Left ventricle myocardium inferior (tissue), 1 donor: ENCODE data around the gene STARD9. TPM values are rescaled to one million over a fixed set of nuclear protein-coding genes. Genes with fewer than 3 reads are reported as not detected.

Experiments used
- DNase-seq: peaks from one replicate; pipeline ENCODE4 v3.0.0-alpha.2; 2020
- H3K27ac ChIP-seq: fragments of 200-600 bp; replicated peaks from 2 replicates; pipeline ENCODE4 v1.8.0; 2021
- H3K27me3 ChIP-seq: fragments of 200-600 bp; 2 replicates; pipeline ENCODE4 v1.8.0; 2021; ENCODE audit warnings: low read depth
- H3K36me3 ChIP-seq: fragments of 200-600 bp; 2 replicates; pipeline ENCODE4 v1.8.0; 2021
- H3K4me1 ChIP-seq: fragments of 200-600 bp; 2 replicates; pipeline ENCODE4 v1.8.0; 2021
- H3K4me3 ChIP-seq: fragments of 200-600 bp; 2 replicates; pipeline ENCODE4 v1.8.0; 2021; ENCODE audit warnings: mild to moderate bottlenecking, moderate library complexity
- H3K9me3 ChIP-seq: fragments of 200-600 bp; replicated peaks from 2 replicates; pipeline ENCODE4 v1.8.0; 2021
- intact Hi-C: fragments of 100-400 bp; cut with micrococcal nuclease; formaldehyde crosslinking; loops from one replicate; pipeline ENCODE4 v1.11.0; 2022
- total RNA-seq: library from RNA; stranded (reverse); fragmentation: NEBNext Ultra II Directional; extraction: Animal tissue kit (Norgen Biotek cat#: 25700); gene quantifications from one replicate; pipeline ENCODE4 v1.2.1, GENCODE V29; 2021
- TF ChIP-seq, protein P1 (sequence below): fragments of 200-600 bp; IDR thresholded peaks from 2 replicates; pipeline ENCODE4 v1.8.0; 2021; ENCODE audit warnings: antibody characterized with exemption, mild to moderate bottlenecking, borderline replicate concordance
- donor health status: DM: no; HTN: yes; CAD: no; lungs with severe emphysema.

The STARD9 gene
- total RNA-seq, 1 donor from 2014 or later, result 4.9 TPM

DNA sequence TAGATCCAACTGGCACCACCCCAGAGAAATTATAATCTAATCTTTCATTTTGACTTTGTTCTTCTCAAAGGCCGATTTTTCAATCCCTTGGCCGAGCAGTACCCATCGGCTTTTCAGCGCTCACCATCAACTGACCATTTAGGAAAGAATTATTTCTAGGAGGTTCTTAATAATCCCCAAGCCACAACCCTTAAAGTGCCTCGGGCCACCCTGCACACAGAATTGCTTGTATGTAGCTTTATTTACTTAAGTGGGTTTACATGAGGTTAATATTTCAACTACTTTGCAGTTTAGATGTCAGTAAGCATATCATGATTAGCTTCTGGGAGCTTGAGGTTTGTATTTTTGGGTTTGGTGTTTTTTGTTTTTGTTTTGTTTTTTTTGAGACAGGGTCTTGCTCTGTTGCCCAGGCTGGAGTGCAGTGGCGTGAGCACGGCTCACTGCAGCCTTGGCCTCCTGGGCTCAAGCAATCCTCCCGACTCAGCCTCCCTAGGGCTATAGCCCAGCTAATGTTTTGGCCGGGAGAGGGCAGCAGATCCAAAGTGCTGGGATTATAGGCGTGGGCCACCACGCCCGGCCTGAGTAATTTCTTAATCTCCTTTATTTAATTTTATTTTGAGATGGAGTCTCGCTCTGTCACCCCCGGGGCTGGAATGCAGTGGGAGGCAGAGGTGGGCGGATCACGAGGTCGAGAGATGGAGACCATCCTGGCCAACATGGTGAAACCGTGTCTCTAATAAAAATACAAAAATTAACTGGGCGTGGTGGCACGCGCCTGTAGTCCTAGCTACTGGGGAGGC lies 162.3 kb downstream of the STARD9 start:
- no peaks in the 10 kb centered on the region for H3K27me3 ChIP-seq
- no peaks in the 10 kb centered on the region for H3K9me3 ChIP-seq
- peak overlapping the region; percentile 97 for H3K4me3 ChIP-seq
- intact Hi-C loops, result no loop called here
- TF ChIP-seq, protein P1, sequence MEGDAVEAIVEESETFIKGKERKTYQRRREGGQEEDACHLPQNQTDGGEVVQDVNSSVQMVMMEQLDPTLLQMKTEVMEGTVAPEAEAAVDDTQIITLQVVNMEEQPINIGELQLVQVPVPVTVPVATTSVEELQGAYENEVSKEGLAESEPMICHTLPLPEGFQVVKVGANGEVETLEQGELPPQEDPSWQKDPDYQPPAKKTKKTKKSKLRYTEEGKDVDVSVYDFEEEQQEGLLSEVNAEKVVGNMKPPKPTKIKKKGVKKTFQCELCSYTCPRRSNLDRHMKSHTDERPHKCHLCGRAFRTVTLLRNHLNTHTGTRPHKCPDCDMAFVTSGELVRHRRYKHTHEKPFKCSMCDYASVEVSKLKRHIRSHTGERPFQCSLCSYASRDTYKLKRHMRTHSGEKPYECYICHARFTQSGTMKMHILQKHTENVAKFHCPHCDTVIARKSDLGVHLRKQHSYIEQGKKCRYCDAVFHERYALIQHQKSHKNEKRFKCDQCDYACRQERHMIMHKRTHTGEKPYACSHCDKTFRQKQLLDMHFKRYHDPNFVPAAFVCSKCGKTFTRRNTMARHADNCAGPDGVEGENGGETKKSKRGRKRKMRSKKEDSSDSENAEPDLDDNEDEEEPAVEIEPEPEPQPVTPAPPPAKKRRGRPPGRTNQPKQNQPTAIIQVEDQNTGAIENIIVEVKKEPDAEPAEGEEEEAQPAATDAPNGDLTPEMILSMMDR, result no peak
- no peak for DNase-seq
- H3K4me1 ChIP-seq, result peaks cover 39% of the 10 kb centered on the region
- peak overlapping the region; percentile 90 for H3K27ac ChIP-seq
- peaks cover 27% of the 10 kb centered on the region for H3K36me3 ChIP-seq

DNA sequence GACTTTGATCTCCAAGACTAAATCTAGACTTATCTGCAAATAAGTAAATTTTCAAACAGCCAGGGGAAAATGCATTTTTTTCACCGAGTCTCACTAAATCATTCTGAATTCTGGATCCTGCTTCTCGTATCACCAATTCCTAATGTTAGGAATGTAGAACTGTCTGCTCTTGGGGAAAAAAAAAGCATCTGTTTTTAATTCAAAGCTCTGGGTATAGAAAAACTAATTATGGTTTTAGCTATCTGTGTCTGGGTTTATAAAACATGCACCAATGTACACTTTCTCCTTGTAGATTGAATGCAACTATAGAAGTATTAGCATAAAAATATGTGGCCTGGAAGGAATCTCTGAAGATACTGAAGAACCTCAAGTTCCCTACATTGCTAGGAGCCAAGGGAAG lies 166.3 kb downstream of the STARD9 start:
- Histone ChIP-seq H3K4me1 (peaks cover 26% of the 10 kb centered on the region), H3K27ac (no peak overlapping the region), H3K36me3 (peaks cover 15% of the 10 kb centered on the region), H3K27me3 (no peaks in the 10 kb centered on the region), H3K4me3 (no peak overlapping the region), H3K9me3 (no peaks in the 10 kb centered on the region)
- no peak for DNase-seq
- TF ChIP-seq, protein P1, result no peak
- intact Hi-C loops, result no loop called here

DNA sequence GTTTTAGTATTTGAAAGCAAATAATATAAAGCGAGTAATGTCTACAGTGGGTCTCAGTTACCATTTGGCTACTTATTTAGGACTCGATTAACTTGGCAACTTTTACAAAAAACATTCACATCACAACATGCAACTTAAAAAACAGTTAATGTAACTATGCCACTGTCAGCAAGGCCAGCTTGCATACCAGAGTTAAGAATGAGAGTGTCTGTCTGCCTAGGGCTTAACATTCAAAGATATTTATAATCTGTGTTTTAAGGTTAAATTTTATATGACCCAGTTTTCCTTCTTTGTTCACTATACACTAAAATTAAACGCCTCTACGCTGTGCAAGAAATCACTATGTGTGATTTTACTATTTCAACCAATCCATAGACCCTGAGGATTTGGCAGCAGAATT lies 166.7 kb downstream of the STARD9 start:
- intact Hi-C loops, result no loop called here
- H3K36me3 ChIP-seq, result peaks cover 15% of the 10 kb centered on the region
- no peak overlapping the region for H3K27ac ChIP-seq
- no peak overlapping the region for H3K4me3 ChIP-seq
- H3K9me3 ChIP-seq, result no peaks in the 10 kb centered on the region
- peaks cover 24% of the 10 kb centered on the region for H3K4me1 ChIP-seq
- TF ChIP-seq, protein P1, result no peak
- no peaks in the 10 kb centered on the region for H3K27me3 ChIP-seq
- no peak for DNase-seq

DNA sequence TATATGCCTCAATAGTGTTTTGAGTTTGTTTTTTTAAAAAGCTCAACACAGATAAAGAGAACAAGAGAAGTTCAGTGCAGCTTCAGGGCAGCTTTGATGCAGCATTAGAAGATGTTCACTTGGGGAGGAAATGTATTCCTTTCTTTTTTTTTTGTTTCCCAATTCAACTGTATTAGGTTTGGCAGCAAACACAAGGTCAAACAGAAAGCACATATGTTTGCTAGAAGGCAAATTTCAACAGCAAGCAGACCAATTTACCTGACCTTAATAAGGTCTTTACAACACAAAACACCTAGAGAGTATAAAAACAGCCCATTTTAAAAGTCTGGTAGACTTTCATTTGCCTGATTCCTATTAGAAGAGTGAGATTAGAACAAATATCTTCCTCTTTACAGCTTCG lies 168.8 kb downstream of the STARD9 start:
- Histone ChIP-seq H3K36me3 (peaks cover 17% of the 10 kb centered on the region), H3K4me3 (no peak overlapping the region), H3K9me3 (no peaks in the 10 kb centered on the region), H3K27me3 (no peaks in the 10 kb centered on the region), H3K4me1 (peaks cover 17% of the 10 kb centered on the region), H3K27ac (no peak overlapping the region)
- intact Hi-C loops, result no loop called here
- no peak for DNase-seq
- TF ChIP-seq, protein P1, result no peak

DNA sequence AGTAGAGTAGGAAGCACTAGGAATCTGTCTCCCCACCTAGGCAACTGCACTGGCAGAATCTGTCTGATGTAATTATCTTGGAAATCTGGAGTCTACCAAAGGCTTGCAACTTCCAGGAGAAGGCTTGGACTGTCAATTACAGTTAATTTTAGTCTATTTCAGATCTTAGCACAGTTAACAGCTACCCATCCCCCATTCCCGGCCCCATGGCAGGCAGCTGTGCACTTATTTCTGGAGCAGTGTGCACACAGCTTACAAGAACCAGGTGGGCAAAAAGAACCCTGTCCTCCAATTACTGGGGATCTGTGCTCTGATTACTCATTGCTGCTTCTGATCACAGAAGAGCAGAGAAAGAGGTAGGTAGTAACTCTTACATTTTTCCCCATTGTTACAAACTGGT lies 173.9 kb downstream of the STARD9 start:
- TF ChIP-seq, protein P1, result no peak
- no peak overlapping the region for H3K27ac ChIP-seq
- H3K27me3 ChIP-seq, result no peaks in the 10 kb centered on the region
- H3K9me3 ChIP-seq, result peaks cover 14% of the 10 kb centered on the region
- no peak for DNase-seq
- intact Hi-C loops, result no loop called here
- no peaks in the 10 kb centered on the region for H3K4me1 ChIP-seq
- H3K36me3 ChIP-seq, result peaks cover 59% of the 10 kb centered on the region
- H3K4me3 ChIP-seq, result no peak overlapping the region
